K562 (cell line): ENCODE measurements around the gene TM4SF20. TPM values are rescaled to one million over a fixed set of nuclear protein-coding genes. Genes with fewer than 3 reads are reported as not detected.
A peak's percentile ranks its signal among the peaks of the same experiment; 100 is the strongest.

Experiments used
- BRD4 ChIP-seq: fragments of 200-600 bp; sonication (generic); IDR thresholded peaks from 2 replicates; pipeline ENCODE4 v1.6.1; 2017; ENCODE audit warnings: inconsistent platforms
- CAMTA2 ChIP-seq: fragments of 250-450 bp; sonication (Bioruptor Pico); conservative IDR thresholded peaks from 2 replicates; pipeline ENCODE4 v1.5.1; 2022
- CC2D1A ChIP-seq: fragments of 450-650 bp; IDR thresholded peaks from 2 replicates; pipeline ENCODE4 v1.6.1; 2017; ENCODE audit warnings: mild to moderate bottlenecking
- EP400 ChIP-seq: fragments of 450-650 bp; IDR thresholded peaks from 2 replicates; pipeline ENCODE4 v1.6.1; 2017; ENCODE audit warnings: antibody characterized with exemption, mild to moderate bottlenecking, moderate library complexity
- FOXA3 ChIP-seq, 2 experiments: fragments of 450-650 bp in 1 of 2; sonication (generic) in 1 of 2; formaldehyde crosslinking; IDR thresholded peaks in 1 of 2; conservative IDR thresholded peaks in 1 of 2; 2 replicates each; pipeline versions ENCODE4 v1.4.0 to v1.8.0; 2020 to 2022; ENCODE audit warnings: mild to moderate bottlenecking in 2 of 2, missing genetic modification reagents in 1 of 2
- HDAC3 ChIP-seq: fragments of 450-650 bp; IDR thresholded peaks from 2 replicates; pipeline ENCODE4 v1.6.1; 2018; ENCODE audit warnings: borderline replicate concordance, mild to moderate bottlenecking, moderate library complexity; ENCODE audit not compliant: partially characterized antibody
- KAT8 ChIP-seq: fragments of 450-650 bp; IDR thresholded peaks from 2 replicates; pipeline ENCODE4 v1.6.1; 2016; ENCODE audit warnings: low read depth, mild to moderate bottlenecking
- KDM5B ChIP-seq: fragments of 200-600 bp; sonication (generic); IDR thresholded peaks from 2 replicates; pipeline ENCODE4 v1.6.1; 2012; ENCODE audit warnings: low read depth, mild to moderate bottlenecking, moderate library complexity, low read length, control low read depth, inconsistent platforms; ENCODE audit not compliant: insufficient replicate concordance
- PCBP2 ChIP-seq: fragments of 200-400 bp; formaldehyde crosslinking; IDR thresholded peaks from 2 replicates; pipeline ENCODE4 v1.6.1; 2018; ENCODE audit warnings: low read length, low read depth, mild to moderate bottlenecking, moderate library complexity; ENCODE audit not compliant: poor library complexity, severe bottlenecking
- PHTF2 ChIP-seq: fragments of 250-450 bp; sonication (Bioruptor Pico); IDR thresholded peaks from 2 replicates; pipeline ENCODE4 v1.5.0; 2021; ENCODE audit warnings: mild to moderate bottlenecking
- POLR3A ChIP-seq: IDR thresholded peaks from 2 replicates; pipeline ENCODE4 v1.6.1; 2011; ENCODE audit warnings: borderline replicate concordance, mild to moderate bottlenecking, moderate library complexity; ENCODE audit not compliant: insufficient read length, insufficient read depth; ENCODE audit errors: extremely low read depth
- SIRT6 ChIP-seq: IDR thresholded peaks from one replicate; pipeline ENCODE4 v1.6.1; 2012; ENCODE audit warnings: low read depth, mild to moderate bottlenecking, control low read depth, inconsistent platforms, low read length, moderate library complexity
- SMARCC2 ChIP-seq: fragments of 450-650 bp; IDR thresholded peaks from 2 replicates; pipeline ENCODE4 v1.6.1; 2017; ENCODE audit warnings: antibody characterized with exemption, moderate library complexity, mild to moderate bottlenecking, low read depth
- STAG1 ChIP-seq: sonication (generic); formaldehyde crosslinking; IDR thresholded peaks from 2 replicates; pipeline ENCODE4 v1.5.0; 2020; ENCODE audit warnings: missing genetic modification reagents, borderline replicate concordance
- ZNF780A ChIP-seq: fragments of 250-450 bp; sonication (Bioruptor Pico); IDR thresholded peaks from 2 replicates; pipeline ENCODE4 v1.5.0; 2021; ENCODE audit warnings: mild to moderate bottlenecking
- polyA plus RNA-seq, 8 experiments: library from polyadenylated mRNA; depleted of rRNA in 4 of 8; stranded (reverse) in 5 of 8; unstranded in 3 of 8; fragments of >200 nt; fragmentation: Nextera tagmentation in 2 of 8; fragmentation: Illumina TruSeq in 1 of 8; extraction: Ambion mirVana in 2 of 8; extraction: Trizol in 1 of 8; gene quantifications; 2 replicates each; pipeline versions ENCODE4 v1.2.1 to v1.2.3, GENCODE V29; 2011 to 2014; ENCODE audit warnings: inconsistent platforms in 1 of 8, missing spikeins in 1 of 8
- total RNA-seq, 7 experiments: library from RNA; depleted of rRNA in 6 of 7; stranded (reverse); fragments of >200 nt in 6 of 7; fragmentation: Illumina TruSeq in 2 of 7; extraction: Trizol in 2 of 7; gene quantifications; 2 replicates each; pipeline versions ENCODE4 v1.2.1 to v1.2.3, GENCODE V29; 2011 to 2021; ENCODE audit warnings: low replicate concordance in 1 of 7
- TF ChIP-seq, protein P1 (sequence below): fragments of 200-600 bp; sonication (generic); IDR thresholded peaks from one replicate; pipeline ENCODE4 v1.6.1; 2012; ENCODE audit warnings: mild to moderate bottlenecking, low read depth, low read length, inconsistent platforms

Gene TM4SF20
- total and polyA plus RNA-seq, 9 of the 15 experiments (the other 6 are each of a cell fraction or from before 2014, with no cell fraction given): not detected

DNA sequence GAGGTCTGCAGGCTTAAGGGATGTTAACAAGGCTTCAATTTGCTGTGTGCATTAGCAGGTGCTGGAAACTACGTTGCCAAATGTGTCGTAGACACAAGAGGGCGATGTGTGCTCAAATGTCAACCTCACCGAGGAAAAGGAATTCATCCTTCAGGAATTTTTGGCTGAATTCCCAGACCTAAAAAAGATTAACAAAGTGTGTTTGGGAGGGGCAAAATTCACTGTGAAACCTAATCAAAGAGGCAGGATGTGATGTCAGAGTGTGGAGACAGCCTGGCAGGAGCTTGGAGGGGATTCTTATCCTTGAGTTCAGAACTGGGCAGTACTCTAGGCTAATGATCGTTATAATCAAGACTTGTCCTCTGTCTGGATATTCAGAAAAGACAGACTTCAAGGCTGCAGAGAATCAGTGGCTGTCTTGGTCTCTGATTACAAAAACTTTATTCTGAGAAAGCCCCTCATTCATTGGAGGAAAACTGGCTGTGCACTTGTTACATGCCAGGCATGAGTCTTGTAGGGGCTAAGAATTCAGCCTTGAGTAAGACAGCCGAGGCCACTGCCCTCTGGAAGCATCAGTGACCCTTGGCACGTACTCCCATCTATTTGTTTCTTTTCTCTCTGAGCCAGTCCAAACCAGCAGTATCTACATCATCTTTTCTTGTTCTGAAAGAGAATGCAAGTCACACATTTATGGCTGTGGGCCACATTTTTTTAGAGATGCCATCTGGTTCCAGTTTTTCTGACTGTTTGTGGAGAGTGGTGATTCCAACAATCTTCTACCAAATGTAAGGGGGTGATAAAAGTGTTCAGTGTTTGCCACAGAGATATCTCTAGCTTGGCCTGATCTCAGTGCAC is 27.3 kb upstream of the TM4SF20 start (continued):
- TF ChIP-seq SIRT6 (no peak), CC2D1A (peak; percentile 63; the same call in 1 of the 2 replicates), CAMTA2 (CRISPR knock-in tag) (no peak), SMARCC2 (no peak), KAT8 (no peak), BRD4 (no peak), HDAC3 (no peak), KDM5B (no peak), POLR3A (no peak), PCBP2 (no peak), FOXA3 (CRISPR knock-in tag; conservative IDR thresholded peaks at IDR 0.05 in 1 of 2, IDR thresholded peaks at IDR 0.05 in 1 of 2) (no peak), ZNF780A (CRISPR knock-in tag) (no peak), EP400 (no peak), STAG1 (CRISPR knock-in tag) (no peak; the same call in 1 of the 2 replicates), PHTF2 (no peak)
- TF ChIP-seq, protein P1, sequence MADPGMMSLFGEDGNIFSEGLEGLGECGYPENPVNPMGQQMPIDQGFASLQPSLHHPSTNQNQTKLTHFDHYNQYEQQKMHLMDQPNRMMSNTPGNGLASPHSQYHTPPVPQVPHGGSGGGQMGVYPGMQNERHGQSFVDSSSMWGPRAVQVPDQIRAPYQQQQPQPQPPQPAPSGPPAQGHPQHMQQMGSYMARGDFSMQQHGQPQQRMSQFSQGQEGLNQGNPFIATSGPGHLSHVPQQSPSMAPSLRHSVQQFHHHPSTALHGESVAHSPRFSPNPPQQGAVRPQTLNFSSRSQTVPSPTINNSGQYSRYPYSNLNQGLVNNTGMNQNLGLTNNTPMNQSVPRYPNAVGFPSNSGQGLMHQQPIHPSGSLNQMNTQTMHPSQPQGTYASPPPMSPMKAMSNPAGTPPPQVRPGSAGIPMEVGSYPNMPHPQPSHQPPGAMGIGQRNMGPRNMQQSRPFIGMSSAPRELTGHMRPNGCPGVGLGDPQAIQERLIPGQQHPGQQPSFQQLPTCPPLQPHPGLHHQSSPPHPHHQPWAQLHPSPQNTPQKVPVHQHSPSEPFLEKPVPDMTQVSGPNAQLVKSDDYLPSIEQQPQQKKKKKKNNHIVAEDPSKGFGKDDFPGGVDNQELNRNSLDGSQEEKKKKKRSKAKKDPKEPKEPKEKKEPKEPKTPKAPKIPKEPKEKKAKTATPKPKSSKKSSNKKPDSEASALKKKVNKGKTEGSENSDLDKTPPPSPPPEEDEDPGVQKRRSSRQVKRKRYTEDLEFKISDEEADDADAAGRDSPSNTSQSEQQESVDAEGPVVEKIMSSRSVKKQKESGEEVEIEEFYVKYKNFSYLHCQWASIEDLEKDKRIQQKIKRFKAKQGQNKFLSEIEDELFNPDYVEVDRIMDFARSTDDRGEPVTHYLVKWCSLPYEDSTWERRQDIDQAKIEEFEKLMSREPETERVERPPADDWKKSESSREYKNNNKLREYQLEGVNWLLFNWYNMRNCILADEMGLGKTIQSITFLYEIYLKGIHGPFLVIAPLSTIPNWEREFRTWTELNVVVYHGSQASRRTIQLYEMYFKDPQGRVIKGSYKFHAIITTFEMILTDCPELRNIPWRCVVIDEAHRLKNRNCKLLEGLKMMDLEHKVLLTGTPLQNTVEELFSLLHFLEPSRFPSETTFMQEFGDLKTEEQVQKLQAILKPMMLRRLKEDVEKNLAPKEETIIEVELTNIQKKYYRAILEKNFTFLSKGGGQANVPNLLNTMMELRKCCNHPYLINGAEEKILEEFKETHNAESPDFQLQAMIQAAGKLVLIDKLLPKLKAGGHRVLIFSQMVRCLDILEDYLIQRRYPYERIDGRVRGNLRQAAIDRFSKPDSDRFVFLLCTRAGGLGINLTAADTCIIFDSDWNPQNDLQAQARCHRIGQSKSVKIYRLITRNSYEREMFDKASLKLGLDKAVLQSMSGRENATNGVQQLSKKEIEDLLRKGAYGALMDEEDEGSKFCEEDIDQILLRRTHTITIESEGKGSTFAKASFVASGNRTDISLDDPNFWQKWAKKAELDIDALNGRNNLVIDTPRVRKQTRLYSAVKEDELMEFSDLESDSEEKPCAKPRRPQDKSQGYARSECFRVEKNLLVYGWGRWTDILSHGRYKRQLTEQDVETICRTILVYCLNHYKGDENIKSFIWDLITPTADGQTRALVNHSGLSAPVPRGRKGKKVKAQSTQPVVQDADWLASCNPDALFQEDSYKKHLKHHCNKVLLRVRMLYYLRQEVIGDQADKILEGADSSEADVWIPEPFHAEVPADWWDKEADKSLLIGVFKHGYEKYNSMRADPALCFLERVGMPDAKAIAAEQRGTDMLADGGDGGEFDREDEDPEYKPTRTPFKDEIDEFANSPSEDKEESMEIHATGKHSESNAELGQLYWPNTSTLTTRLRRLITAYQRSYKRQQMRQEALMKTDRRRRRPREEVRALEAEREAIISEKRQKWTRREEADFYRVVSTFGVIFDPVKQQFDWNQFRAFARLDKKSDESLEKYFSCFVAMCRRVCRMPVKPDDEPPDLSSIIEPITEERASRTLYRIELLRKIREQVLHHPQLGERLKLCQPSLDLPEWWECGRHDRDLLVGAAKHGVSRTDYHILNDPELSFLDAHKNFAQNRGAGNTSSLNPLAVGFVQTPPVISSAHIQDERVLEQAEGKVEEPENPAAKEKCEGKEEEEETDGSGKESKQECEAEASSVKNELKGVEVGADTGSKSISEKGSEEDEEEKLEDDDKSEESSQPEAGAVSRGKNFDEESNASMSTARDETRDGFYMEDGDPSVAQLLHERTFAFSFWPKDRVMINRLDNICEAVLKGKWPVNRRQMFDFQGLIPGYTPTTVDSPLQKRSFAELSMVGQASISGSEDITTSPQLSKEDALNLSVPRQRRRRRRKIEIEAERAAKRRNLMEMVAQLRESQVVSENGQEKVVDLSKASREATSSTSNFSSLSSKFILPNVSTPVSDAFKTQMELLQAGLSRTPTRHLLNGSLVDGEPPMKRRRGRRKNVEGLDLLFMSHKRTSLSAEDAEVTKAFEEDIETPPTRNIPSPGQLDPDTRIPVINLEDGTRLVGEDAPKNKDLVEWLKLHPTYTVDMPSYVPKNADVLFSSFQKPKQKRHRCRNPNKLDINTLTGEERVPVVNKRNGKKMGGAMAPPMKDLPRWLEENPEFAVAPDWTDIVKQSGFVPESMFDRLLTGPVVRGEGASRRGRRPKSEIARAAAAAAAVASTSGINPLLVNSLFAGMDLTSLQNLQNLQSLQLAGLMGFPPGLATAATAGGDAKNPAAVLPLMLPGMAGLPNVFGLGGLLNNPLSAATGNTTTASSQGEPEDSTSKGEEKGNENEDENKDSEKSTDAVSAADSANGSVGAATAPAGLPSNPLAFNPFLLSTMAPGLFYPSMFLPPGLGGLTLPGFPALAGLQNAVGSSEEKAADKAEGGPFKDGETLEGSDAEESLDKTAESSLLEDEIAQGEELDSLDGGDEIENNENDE: no peak
